Smooth muscle cell (in vitro differentiated cells): Measurements from ENCODE around the gene TBX3. TPM values are rescaled to one million over a fixed set of nuclear protein-coding genes. Genes with fewer than 3 reads are reported as not detected.

Source experiments
- DNase-seq: peaks from one replicate; lab custom pipeline; 2025; ENCODE audit not compliant: unreplicated experiment; lab: John Stamatoyannopoulos, UW
- H2AFZ ChIP-seq: fragments of 200-600 bp; sonication (generic); 2 replicates; pipeline ENCODE4 v1.6.0; 2016; ENCODE audit warnings: antibody characterized with exemption, low read depth, mild to moderate bottlenecking
- H3F3A ChIP-seq: fragments of 200-600 bp; sonication (generic); 2 replicates; pipeline ENCODE4 v1.6.0; 2017; ENCODE audit warnings: antibody characterized with exemption, low read depth
- H3K27ac ChIP-seq: fragments of 200-600 bp; sonication (generic); 2 replicates; pipeline ENCODE4 v1.5.1; 2016; ENCODE audit warnings: low read depth, mild to moderate bottlenecking
- H3K27me3 ChIP-seq: fragments of 200-600 bp; sonication (generic); 2 replicates; pipeline ENCODE4 v1.6.1; 2016; ENCODE audit warnings: low read depth, mild to moderate bottlenecking
- H3K36me3 ChIP-seq: fragments of 200-600 bp; sonication (generic); 2 replicates; pipeline ENCODE4 v1.5.1; 2016; ENCODE audit warnings: low read depth
- H3K4me1 ChIP-seq: fragments of 200-600 bp; sonication (generic); 2 replicates; pipeline ENCODE4 v1.5.1; 2016; ENCODE audit warnings: low read depth
- H3K4me2 ChIP-seq: fragments of 200-600 bp; sonication (generic); 2 replicates; pipeline ENCODE4 v1.6.0; 2016; ENCODE audit warnings: mild to moderate bottlenecking
- H3K4me3 ChIP-seq: fragments of 200-600 bp; sonication (generic); 2 replicates; pipeline ENCODE4 v1.5.1; 2016; ENCODE audit warnings: mild to moderate bottlenecking
- H3K79me2 ChIP-seq: fragments of 200-600 bp; sonication (generic); 2 replicates; pipeline ENCODE4 v1.6.0; 2016; ENCODE audit warnings: low read depth, mild to moderate bottlenecking
- H3K9ac ChIP-seq: fragments of 200-600 bp; sonication (generic); 2 replicates; pipeline ENCODE4 v1.6.0; 2016; ENCODE audit warnings: low read depth
- H3K9me3 ChIP-seq: fragments of 200-600 bp; sonication (generic); replicated peaks from 2 replicates; pipeline ENCODE4 v1.5.1; 2016; ENCODE audit warnings: low read depth
- H4K20me1 ChIP-seq: fragments of 200-600 bp; sonication (generic); 2 replicates; pipeline ENCODE4 v1.6.0; 2016; ENCODE audit warnings: low read depth
- CTCF ChIP-seq: fragments of 200-600 bp; sonication (generic); IDR thresholded peaks from 2 replicates; pipeline ENCODE4 v1.5.1; 2017; ENCODE audit warnings: borderline replicate concordance, mild to moderate bottlenecking, antibody characterized with exemption; ENCODE audit not compliant: insufficient read depth, poor library complexity, severe bottlenecking
- WGBS: methylation state at CpG from one replicate; pipeline ENCODE4 v1.1.7; 2016; ENCODE audit warnings: low lambda C conversion rate; 5-methylcytosine and 5-hydroxymethylcytosine counted together
- polyA plus RNA-seq: library from polyadenylated mRNA; unstranded; fragments of >200 nt; fragmentation: Nextera tagmentation; extraction: Ambion mirVana; gene quantifications from 2 replicates; pipeline ENCODE4 v1.2.1, GENCODE V29; 2016
- total RNA-seq: library from RNA; depleted of rRNA; stranded (reverse); fragments of >200 nt; gene quantifications from 2 replicates; pipeline ENCODE4 v1.2.3, GENCODE V29; 2014

The TBX3 gene
- total and polyA plus RNA-seq, 2 experiments from 2014 or later, result 100 TPM

GRCh38 chr12:114685320-114685781 is 1.4 kb upstream of the TBX3 start:
- no peak for TF ChIP-seq CTCF
- H3K79me2 ChIP-seq, result peaks cover 69% of the 10 kb centered on the region
- H3K9ac ChIP-seq, result peak overlapping the region; percentile 59
- peaks cover 35% of the 10 kb centered on the region for H4K20me1 ChIP-seq
- peak overlapping the region; percentile 88 for H3K4me3 ChIP-seq
- no peaks in the 10 kb centered on the region for H3K36me3 ChIP-seq
- H3F3A ChIP-seq, result peaks cover 27% of the 10 kb centered on the region
- WGBS, result 3% methylated on average over 25 of the region's 25 CpGs
- H3K4me2 ChIP-seq, result peak overlapping the region; percentile 89
- H3K27ac ChIP-seq, result peak overlapping the region; percentile 99
- no peaks in the 10 kb centered on the region for H3K27me3 ChIP-seq
- H3K9me3 ChIP-seq, result no peaks in the 10 kb centered on the region
- peaks cover 32% of the 10 kb centered on the region for H3K4me1 ChIP-seq
- H2AFZ ChIP-seq, result peak overlapping the region; percentile 79
- no peak for DNase-seq

- H3F3A ChIP-seq, result peaks cover 27% of the 10 kb centered on the region
- H3K4me1 ChIP-seq, result peaks cover 32% of the 10 kb centered on the region
- peak overlapping the region; percentile 99 for H3K27ac ChIP-seq
- peak overlapping the region; percentile 59 for H3K9ac ChIP-seq
- under 1% methylated on average over 24 of the region's 24 CpGs for WGBS
- H3K4me2 ChIP-seq, result peak overlapping the region; percentile 89
- H3K36me3 ChIP-seq, result no peaks in the 10 kb centered on the region
- no peaks in the 10 kb centered on the region for H3K27me3 ChIP-seq
- H4K20me1 ChIP-seq, result peaks cover 40% of the 10 kb centered on the region
- H3K9me3 ChIP-seq, result no peaks in the 10 kb centered on the region
- H2AFZ ChIP-seq, result no peak overlapping the region
- H3K4me3 ChIP-seq, result peak overlapping the region; percentile 88
- no peak for DNase-seq
- H3K79me2 ChIP-seq, result peaks cover 69% of the 10 kb centered on the region
- TF ChIP-seq CTCF, result no peak
These were observed 897 bp upstream of the TBX3 start for GRCh38 chr12:114684870-114685273.

GRCh38 chr12:114683709-114684097 is 272 bp downstream of the TBX3 start:
- peaks cover 37% of the 10 kb centered on the region for H3F3A ChIP-seq
- no peaks in the 10 kb centered on the region for H3K9me3 ChIP-seq
- H3K79me2 ChIP-seq, result peaks cover 70% of the 10 kb centered on the region
- H3K36me3 ChIP-seq, result no peaks in the 10 kb centered on the region
- peaks cover 51% of the 10 kb centered on the region for H4K20me1 ChIP-seq
- H2AFZ ChIP-seq, result no peak overlapping the region
- no peak for DNase-seq
- H3K27ac ChIP-seq, result peak overlapping the region; percentile 99
- H3K27me3 ChIP-seq, result no peaks in the 10 kb centered on the region
- peak overlapping the region; percentile 88 for H3K4me3 ChIP-seq
- H3K9ac ChIP-seq, result peak overlapping the region; percentile 89
- peak overlapping the region; percentile 89 for H3K4me2 ChIP-seq
- 1% methylated on average over 18 of the region's 19 CpGs for WGBS
- peaks cover 43% of the 10 kb centered on the region for H3K4me1 ChIP-seq
- TF ChIP-seq CTCF, result peak; percentile 3
